ENCODE measurements around the gene CBY1. TPM values are rescaled to one million over a fixed set of nuclear protein-coding genes. Genes with fewer than 3 reads are reported as not detected.
A peak's percentile ranks its signal among the peaks of the same experiment; 100 is the strongest.
"Not testable (repeated sequence)": the region's sequence is repeated elsewhere in the genome, so short reads cannot be mapped to it uniquely, and the experiment has no call there.

Gene CBY1
- 10 to 100 TPM; 56.5 to 62.1 (median 58.4) TPM for polyA plus RNA-seq (ENCODE audit: insufficient read length in 3 of 3)
- long read RNA-seq, donor 1, transcript CBY1-201 (5 exons, 1,133 nt): major isoform, 13 of 30 reads
- long read RNA-seq, donor 1, partial matches to known transcripts: 16 of 30 reads
- long read RNA-seq, donor 1, other reads (novel, unspliced or antisense): 0 of 30 reads
- long read RNA-seq, donor 2, transcript CBY1-201 (5 exons, 1,133 nt): major isoform, 16 of 18 reads
- long read RNA-seq, donor 2, partial matches to known transcripts: 0 of 18 reads
- long read RNA-seq, donor 2, other reads (novel, unspliced or antisense): 0 of 18 reads
- long read RNA-seq, donor 3, transcript CBY1-201 (5 exons, 1,133 nt): major isoform, 25 of 31 reads
- long read RNA-seq, donor 3, partial matches to known transcripts: 0 of 31 reads
- long read RNA-seq, donor 3, other reads (novel, unspliced or antisense): 0 of 31 reads
- long read RNA-seq, donor 4, transcript CBY1-201 (5 exons, 1,133 nt): major isoform, 14 of 31 reads
- long read RNA-seq, donor 4, partial matches to known transcripts: 12 of 31 reads
- long read RNA-seq, donor 4, other reads (novel, unspliced or antisense): 0 of 31 reads
- long read RNA-seq, donor 5, transcript CBY1-201 (5 exons, 1,133 nt): major isoform, 46 of 54 reads
- long read RNA-seq, donor 5, partial matches to known transcripts: 0 of 54 reads
- long read RNA-seq, donor 5, other reads (novel, unspliced or antisense): 0 of 54 reads
- long read RNA-seq, donor 6, transcript CBY1-201 (5 exons, 1,133 nt): major isoform, 16 of 19 reads
- long read RNA-seq, donor 6, partial matches to known transcripts: 0 of 19 reads
- long read RNA-seq, donor 6, other reads (novel, unspliced or antisense): 0 of 19 reads
- long read RNA-seq, donor 7, transcript CBY1-201 (5 exons, 1,133 nt): major isoform, 26 of 31 reads
- long read RNA-seq, donor 7, partial matches to known transcripts: 0 of 31 reads
- long read RNA-seq, donor 7, other reads (novel, unspliced or antisense): 0 of 31 reads
- long read RNA-seq, donor 8, transcript CBY1-201 (5 exons, 1,133 nt): major isoform, 35 of 48 reads
- long read RNA-seq, donor 8, partial matches to known transcripts: 5 of 48 reads
- long read RNA-seq, donor 8, other reads (novel, unspliced or antisense): 5 of 48 reads
- long read RNA-seq, donor 9, transcript CBY1-201 (5 exons, 1,133 nt): major isoform, 23 of 41 reads
- long read RNA-seq, donor 9, partial matches to known transcripts: 13 of 41 reads
- long read RNA-seq, donor 9, other reads (novel, unspliced or antisense): 0 of 41 reads
- long read RNA-seq, donor 10, transcript CBY1-201 (5 exons, 1,133 nt): major isoform, 21 of 29 reads
- long read RNA-seq, donor 10, partial matches to known transcripts: 0 of 29 reads
- long read RNA-seq, donor 10, other reads (novel, unspliced or antisense): 0 of 29 reads
- long read RNA-seq, donor 11, transcript CBY1-201 (5 exons, 1,133 nt): major isoform, 21 of 28 reads
- long read RNA-seq, donor 11, partial matches to known transcripts: 0 of 28 reads
- long read RNA-seq, donor 11, other reads (novel, unspliced or antisense): 0 of 28 reads
- long read RNA-seq, donor 12, transcript CBY1-201 (5 exons, 1,133 nt): major isoform, 9 of 27 reads
- long read RNA-seq, donor 12, partial matches to known transcripts: 13 of 27 reads
- long read RNA-seq, donor 12, other reads (novel, unspliced or antisense): 0 of 27 reads
- long read RNA-seq, donor 13, transcript CBY1-202 (6 exons, 1,269 nt): minor isoform, 5 of 33 reads
- long read RNA-seq, donor 13, transcript CBY1-201 (5 exons, 1,133 nt): major isoform, 20 of 33 reads
- long read RNA-seq, donor 13, partial matches to known transcripts: 5 of 33 reads
- long read RNA-seq, donor 13, other reads (novel, unspliced or antisense): 0 of 33 reads
- long read RNA-seq, donor 14, transcript CBY1-201 (5 exons, 1,133 nt): major isoform, 16 of 22 reads
- long read RNA-seq, donor 14, partial matches to known transcripts: 0 of 22 reads
- long read RNA-seq, donor 14, other reads (novel, unspliced or antisense): 0 of 22 reads
- long read RNA-seq, donor 15, transcript CBY1-201 (5 exons, 1,133 nt): major isoform, 10 of 12 reads
- long read RNA-seq, donor 15, partial matches to known transcripts: 0 of 12 reads
- long read RNA-seq, donor 15, other reads (novel, unspliced or antisense): 0 of 12 reads
- long read RNA-seq, donor 16, transcript CBY1-201 (5 exons, 1,133 nt): major isoform, 80 of 105 reads
- long read RNA-seq, donor 16, transcript CBY1-202 (6 exons, 1,269 nt): minor isoform, 6 of 105 reads
- long read RNA-seq, donor 16, partial matches to known transcripts: 5 of 105 reads
- long read RNA-seq, donor 16, other reads (novel, unspliced or antisense): 5 of 105 reads

DNA sequence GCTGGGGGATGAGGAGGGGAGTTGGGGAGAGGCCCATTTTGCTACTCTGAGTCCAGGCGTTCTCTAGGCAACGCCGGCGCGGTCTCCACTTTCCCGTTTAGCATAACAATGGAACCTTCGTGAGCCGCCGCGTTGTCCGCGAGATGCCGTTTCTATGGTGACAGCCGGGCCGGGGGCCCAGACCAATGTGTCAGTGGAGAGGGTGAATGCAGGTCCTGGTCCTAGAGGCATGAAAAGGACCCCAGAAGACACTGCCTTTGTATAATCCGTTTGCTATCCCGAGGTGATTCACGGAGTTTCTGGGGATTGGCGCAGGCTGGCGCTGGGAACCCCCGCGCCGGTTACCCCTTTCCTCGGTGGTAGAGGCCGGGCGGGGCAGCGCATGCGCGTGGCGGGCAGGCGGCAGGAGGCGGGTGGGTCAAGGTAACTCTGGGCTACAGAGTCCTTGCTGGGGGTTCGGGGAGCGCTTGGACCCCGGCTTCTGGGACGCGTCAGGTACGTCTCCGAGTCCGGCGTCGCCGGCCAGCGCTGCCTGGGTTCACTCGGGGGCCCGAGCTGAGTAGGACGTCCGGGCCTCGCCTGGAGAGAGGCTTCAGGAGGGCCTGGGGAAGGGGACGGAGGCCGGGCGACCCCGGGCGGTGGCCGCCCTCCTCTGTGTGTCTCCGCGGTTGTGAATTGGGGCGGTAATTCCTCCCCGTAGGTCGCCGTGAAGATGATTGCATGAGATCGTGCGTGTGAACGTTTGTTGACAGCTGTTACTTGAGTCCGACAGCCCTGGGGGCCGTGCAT lies at the start of gene CBY1, which contains the start of gene FAM227A:
Gene CBY1 (plus strand): TSS at position 383 of the 789 bp plus-strand sequence. CDS start 11,417 bp downstream, outside the sequence.
Gene FAM227A (minus strand): TSS at position 137 of the 789 bp plus-strand sequence. CDS start 6,224 bp downstream, outside the sequence.
- peak; percentile 78 to 89 (median 84) for DNase-seq (ENCODE audit: extremely low read depth in 1 of 11, low read depth in 9 of 11, low spot score in 4 of 11)

DNA sequence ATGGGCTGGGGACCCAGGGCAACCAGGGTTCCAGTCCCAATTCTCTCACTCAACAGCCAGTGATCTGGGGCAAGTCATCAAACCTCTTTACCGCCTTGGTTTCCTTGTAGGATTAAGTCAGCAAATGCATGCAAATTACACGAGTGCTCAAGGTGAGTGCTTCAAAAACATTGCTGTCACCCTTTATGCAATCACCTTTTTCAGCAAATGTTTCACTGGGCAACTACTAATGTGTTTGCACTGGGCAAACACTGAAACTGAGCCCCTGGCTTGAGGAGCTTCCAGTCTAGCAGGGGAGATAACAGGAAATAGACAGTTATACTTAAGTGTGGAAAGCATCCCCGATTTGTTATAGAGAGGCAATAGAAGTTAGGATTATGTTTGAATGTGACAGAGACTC lies 48.8 kb upstream of the CBY1 start:
- no peak for DNase-seq (ENCODE audit: extremely low read depth in 1 of 11, low read depth in 9 of 11, low spot score in 4 of 11)

- peak in 5 of 11 donors; percentile 5 to 13 (median 6) for DNase-seq (ENCODE audit: extremely low read depth in 1 of 11, low read depth in 9 of 11, low spot score in 4 of 11)
Observed at GRCh38 chr22:38608992-38609750, 47.3 kb upstream of the CBY1 start.

- DNase-seq (ENCODE audit: extremely low read depth in 1 of 11, low read depth in 9 of 11, low spot score in 4 of 11): no peak
Observed at GRCh38 chr22:38610234-38610633, 46.2 kb upstream of the CBY1 start.

DNA sequence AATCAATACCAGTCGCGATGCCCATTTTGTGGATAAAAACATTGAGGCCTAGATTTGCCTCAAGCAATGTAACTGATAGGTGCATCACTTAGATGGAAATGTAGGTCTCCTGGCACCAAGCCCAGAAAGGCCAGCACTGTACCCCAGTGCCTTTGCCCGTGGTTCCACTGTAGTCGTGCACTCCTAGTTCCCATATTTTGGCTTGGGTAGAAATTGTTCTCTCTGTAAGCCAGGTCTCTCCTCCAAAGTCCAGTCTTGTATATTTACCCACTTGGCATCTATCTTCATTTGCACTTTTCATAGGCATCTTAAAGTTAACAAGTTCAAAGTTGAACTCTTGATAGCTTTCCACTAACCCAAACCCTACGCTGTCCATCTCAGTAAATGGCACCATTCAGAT lies 44.9 kb upstream of the CBY1 start:
- DNase-seq (ENCODE audit: extremely low read depth in 1 of 11, low read depth in 9 of 11, low spot score in 4 of 11): no peak

GRCh38 chr22:38612217-38613006 lies 44.0 kb upstream of the CBY1 start:
- no peak for DNase-seq (ENCODE audit: extremely low read depth in 1 of 11, low read depth in 9 of 11, low spot score in 4 of 11)

GRCh38 chr22:38613588-38613987 lies 42.9 kb upstream of the CBY1 start:
- DNase-seq (ENCODE audit: extremely low read depth in 1 of 11, low read depth in 9 of 11, low spot score in 4 of 11): no peak

GRCh38 chr22:38614332-38615063 lies 41.9 kb upstream of the CBY1 start:
- no peak for DNase-seq (ENCODE audit: extremely low read depth in 1 of 11, low read depth in 9 of 11, low spot score in 4 of 11)

DNA sequence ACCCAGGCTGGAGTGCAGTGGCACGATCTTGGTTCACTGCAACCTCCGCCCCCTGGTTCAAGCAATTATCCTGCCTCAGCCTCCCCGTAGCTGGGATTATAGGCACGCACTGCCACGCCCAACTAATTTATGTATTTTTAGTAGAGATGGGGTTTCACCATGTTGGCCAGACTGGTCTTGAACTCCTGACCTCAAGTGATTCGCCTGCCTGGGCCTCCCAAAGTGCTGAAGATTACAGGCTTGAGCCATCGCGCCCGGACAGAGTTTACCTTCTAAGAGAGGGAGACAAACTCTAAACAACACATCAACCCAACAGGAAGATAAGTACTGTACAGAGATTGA lies 41.4 kb upstream of the CBY1 start:
- not testable (repeated sequence) for DNase-seq (ENCODE audit: extremely low read depth in 1 of 11, low read depth in 9 of 11, low spot score in 4 of 11)

DNA sequence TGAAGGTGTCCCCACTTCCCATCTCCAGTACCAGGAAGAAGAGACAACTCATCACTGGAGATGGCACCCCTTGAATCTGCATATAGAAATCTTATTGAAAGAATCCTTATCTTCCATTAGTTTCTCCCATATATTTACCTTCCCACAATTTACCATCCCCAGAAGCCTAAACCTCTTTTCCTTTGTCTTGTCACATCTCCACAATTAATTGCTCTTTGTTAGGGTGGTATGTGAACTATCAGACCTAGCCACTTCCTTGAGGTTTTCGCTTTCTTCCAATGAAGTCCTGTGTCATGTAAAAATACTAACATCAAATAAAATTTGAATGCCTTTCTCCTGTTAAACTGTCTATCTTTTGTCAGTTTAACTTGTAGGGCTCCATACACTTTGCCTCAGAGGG lies 38.2 kb upstream of the CBY1 start:
- DNase-seq (ENCODE audit: extremely low read depth in 1 of 11, low read depth in 9 of 11, low spot score in 4 of 11): no peak

- DNase-seq (ENCODE audit: extremely low read depth in 1 of 11, low read depth in 9 of 11, low spot score in 4 of 11): no peak
Observed at GRCh38 chr22:38618682-38619081, 37.8 kb upstream of the CBY1 start.

DNA sequence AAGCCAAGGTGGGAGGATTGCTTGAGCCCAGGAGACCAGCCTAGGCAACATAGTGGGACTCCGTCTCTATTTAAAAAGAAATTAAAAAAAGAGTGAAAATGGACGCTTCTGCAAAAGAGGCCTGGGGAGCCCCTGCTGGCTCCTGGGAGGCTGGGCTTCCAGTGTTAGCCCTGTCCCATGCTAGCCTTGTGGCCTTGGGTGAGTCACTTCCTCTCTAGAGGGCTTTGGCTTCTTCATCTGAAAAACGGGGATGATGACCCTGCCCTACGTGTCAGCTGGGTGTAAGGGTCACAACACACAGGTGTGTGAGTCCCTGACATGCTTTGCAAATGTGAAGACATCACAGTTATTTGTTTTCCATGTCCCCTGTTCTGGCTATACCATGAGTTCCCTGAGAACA lies 33.1 kb upstream of the CBY1 start:
- DNase-seq (ENCODE audit: extremely low read depth in 1 of 11, low read depth in 9 of 11, low spot score in 4 of 11): no peak

- no peak for DNase-seq (ENCODE audit: extremely low read depth in 1 of 11, low read depth in 9 of 11, low spot score in 4 of 11)
Observed at GRCh38 chr22:38628444-38628843, 28.0 kb upstream of the CBY1 start.

- DNase-seq (ENCODE audit: extremely low read depth in 1 of 11, low read depth in 9 of 11, low spot score in 4 of 11): no peak
Observed at GRCh38 chr22:38629108-38629507, 27.3 kb upstream of the CBY1 start.
